ENCODE measurements around the gene STAC3. TPM values are rescaled to one million over a fixed set of nuclear protein-coding genes. Genes with fewer than 3 reads are reported as not detected.

STAC3 gene
- total and polyA plus RNA-seq, 9 of the 15 experiments (the other 6 are each of a cell fraction or from before 2014, with no cell fraction given), result 0.45 to 6.4 (median 3.3) TPM

- TF ChIP-seq ZBTB2 (IDR thresholded peaks at IDR 0.05) (peak; percentile 7; the same call in 1 of the 2 replicates), ZNF57 (CRISPR knock-in tag; IDR thresholded peaks at IDR 0.05) (0 out of 2 replicates have a peak, but pooled peaks have one; percentile 31), XRCC5 (IDR thresholded peaks at IDR 0.05; ENCODE audit: low read depth, low read length) (peak; percentile 98), HMG20A (CRISPR knock-in tag; conservative IDR thresholded peaks at IDR 0.05) (no peak), SMARCB1 (IDR thresholded peaks at IDR 0.05; ENCODE audit: insufficient read length, low read depth) (no peak), LEF1 (IDR thresholded peaks at IDR 0.05) (no peak), COPS2 (conservative IDR thresholded peaks at IDR 0.05) (no peak), ZNF584 (CRISPR knock-in tag; IDR thresholded peaks at IDR 0.05; ENCODE audit: low read depth) (no peak), MTF1 (CRISPR knock-in tag; IDR thresholded peaks at IDR 0.05; ENCODE audit: borderline replicate concordance) (no peak), NFIX (CRISPR knock-in tag; IDR thresholded peaks at IDR 0.05; ENCODE audit: low read depth) (no peak), POLR2G (IDR thresholded peaks at IDR 0.05; ENCODE audit: low read depth, low read length) (peak; percentile 74), ZNF75A (CRISPR knock-in tag; IDR thresholded peaks at IDR 0.05) (no peak), ZNF384 (IDR thresholded peaks at IDR 0.05; ENCODE audit: low read depth, low read length) (peak; percentile 24; the same call in 1 of the 2 replicates), RAD21 (CRISPR knock-in tag; conservative IDR thresholded peaks at IDR 0.05 in 1 of 2, IDR thresholded peaks at IDR 0.05 in 1 of 2) (peak; percentile 98), SIX5 (IDR thresholded peaks at IDR 0.05; ENCODE audit: borderline replicate concordance in 1 of 2, insufficient read depth in 1 of 2, low read depth in 1 of 2, low read length in 2 of 2) (no peak), ZNF121 (CRISPR knock-in tag; conservative IDR thresholded peaks at IDR 0.05) (no peak), ATF3 (IDR thresholded peaks at IDR 0.05) (no peak), ATF3 (CRISPR knock-in tag; conservative IDR thresholded peaks at IDR 0.05) (0 out of 2 replicates have a peak, but pooled peaks have one; percentile 7), TEAD4 (IDR thresholded peaks at IDR 0.05; ENCODE audit: low read length) (no peak; the same call in 1 of the 2 replicates), TEAD4 (CRISPR knock-in tag; IDR thresholded peaks at IDR 0.05; ENCODE audit: borderline replicate concordance) (0 out of 2 replicates have a peak, but pooled peaks have one; percentile 26), SUPT5H (IDR thresholded peaks at IDR 0.05) (no peak), HNRNPL (IDR thresholded peaks at IDR 0.05; ENCODE audit: low read depth, low read length) (0 out of 2 replicates have a peak, but pooled peaks have one; percentile 34), CBX1 (IDR thresholded peaks at IDR 0.05; ENCODE audit: low read depth) (0 out of 2 replicates have a peak, but pooled peaks have one; percentile 79), CREM (IDR thresholded peaks at IDR 0.05; ENCODE audit: low read depth) (peak; percentile 52), THRAP3 (IDR thresholded peaks at IDR 0.05; ENCODE audit: borderline replicate concordance) (no peak), HNRNPH1 (optimal IDR thresholded peaks at IDR 0.05; ENCODE audit: low read depth, low read length) (no peak), SNAPC5 (CRISPR knock-in tag; IDR thresholded peaks at IDR 0.05) (no peak), ZFX (CRISPR knock-in tag; IDR thresholded peaks at IDR 0.05) (peak; percentile 51; the same call in 1 of the 2 replicates)
Observed at GRCh38 chr12:57238854-57239554, 12.0 kb downstream of the STAC3 start (continued).
